ENCODE data around the gene PER1. TPM values are rescaled to one million over a fixed set of nuclear protein-coding genes. Genes with fewer than 3 reads are reported as not detected.

The PER1 gene
- total and polyA plus RNA-seq, 4 donors, result 93.5 to 238 (median 129) TPM

GRCh38 chr17:8156246-8156992, 4.2 kb upstream of the PER1 start:
- Histone ChIP-seq H3K27ac (ENCODE audit: low read depth in 1 of 2, low read length in 1 of 2) (peak overlapping the region; percentile 95 to 100), H3K36me3 (ENCODE audit: control insufficient read depth in 4 of 4, insufficient read depth in 4 of 4, low read length in 4 of 4) (peaks cover 3 to 15% (median 15%) of the 10 kb centered on the region in 4 donors), H3K4me3 (peak overlapping the region; percentile 94), H3K4me1 (ENCODE audit: control insufficient read depth in 5 of 5, insufficient read depth in 5 of 5, low read length in 5 of 5) (peaks cover 5 to 56% (median 29%) of the 10 kb centered on the region in 5 donors), H3K9me3 (ENCODE audit: control insufficient read depth in 4 of 4, insufficient read depth in 3 of 4, low read length in 3 of 4) (no peaks in the 10 kb centered on the region), H3K27me3 (ENCODE audit: control insufficient read depth in 3 of 3, insufficient read depth in 3 of 3, low read length in 2 of 3) (no peaks in the 10 kb centered on the region), H3K9ac (ENCODE audit: insufficient read depth in 1 of 2, low read length in 2 of 2) (peak overlapping the region; percentile 99 to 100)
- 0 to 1% methylated on average over 59 of the region's 59 CpGs for WGBS, 2 donors
- TF ChIP-seq CTCF (IDR thresholded peaks at IDR 0.05; ENCODE audit: control extremely low read depth, extremely low read depth), result no peak
- DNase-seq (peak; percentile 100), ATAC-seq (ENCODE audit: insufficient read depth, low FRiP score) (peak; percentile 75)

GRCh38 chr17:8155996-8156245, 3.7 kb upstream of the PER1 start:
- Histone ChIP-seq H3K36me3 (ENCODE audit: control insufficient read depth in 4 of 4, insufficient read depth in 4 of 4, low read length in 4 of 4) (peaks cover under 1 to 14% (median 11%) of the 10 kb centered on the region in 4 donors), H3K4me1 (ENCODE audit: control insufficient read depth in 5 of 5, insufficient read depth in 5 of 5, low read length in 5 of 5) (peaks cover 5 to 56% (median 31%) of the 10 kb centered on the region in 5 donors), H3K4me3 (peak overlapping the region; percentile 94), H3K27me3 (ENCODE audit: control insufficient read depth in 3 of 3, insufficient read depth in 3 of 3, low read length in 2 of 3) (no peaks in the 10 kb centered on the region), H3K9me3 (ENCODE audit: control insufficient read depth in 4 of 4, insufficient read depth in 3 of 4, low read length in 3 of 4) (no peaks in the 10 kb centered on the region), H3K27ac (ENCODE audit: low read depth in 1 of 2, low read length in 1 of 2) (peak overlapping the region; percentile 89 to 100), H3K9ac (ENCODE audit: insufficient read depth in 1 of 2, low read length in 2 of 2) (peak overlapping the region; percentile 99 to 100)
- ATAC-seq (ENCODE audit: insufficient read depth, low FRiP score), result no peak
- TF ChIP-seq CTCF (IDR thresholded peaks at IDR 0.05; ENCODE audit: control extremely low read depth, extremely low read depth), result no peak
- no peak for DNase-seq
- 1 to 3% methylated on average over 11 of the region's 11 CpGs for WGBS, 2 donors

- peak in 2 of 3 donors; percentile 50 to 51 for DNase-seq
- no peaks in the 10 kb centered on the region for H3K27me3 ChIP-seq (ENCODE audit: control insufficient read depth in 3 of 3, insufficient read depth in 3 of 3, low read length in 2 of 3)
- H3K4me1 ChIP-seq (ENCODE audit: control insufficient read depth in 5 of 5, insufficient read depth in 5 of 5, low read length in 5 of 5), result peaks cover 5 to 58% (median 31%) of the 10 kb centered on the region in 5 donors
- no peaks in the 10 kb centered on the region for H3K9me3 ChIP-seq (ENCODE audit: control insufficient read depth in 4 of 4, insufficient read depth in 3 of 4, low read length in 3 of 4)
- peak overlapping the region; percentile 99 to 100 for H3K9ac ChIP-seq (ENCODE audit: insufficient read depth in 1 of 2, low read length in 2 of 2)
- H3K27ac ChIP-seq (ENCODE audit: low read depth in 1 of 2, low read length in 1 of 2), result peak overlapping the region; percentile 89 to 100
- 26 to 52% methylated on average over 14 of the region's 14 CpGs for WGBS, 2 donors
- TF ChIP-seq CTCF (IDR thresholded peaks at IDR 0.05; ENCODE audit: control extremely low read depth, extremely low read depth), result no peak
- no peak for ATAC-seq (ENCODE audit: insufficient read depth, low FRiP score)
- peak overlapping the region; percentile 94 for H3K4me3 ChIP-seq
- peaks cover 0 to 14% (median 9%) of the 10 kb centered on the region in 4 donors for H3K36me3 ChIP-seq (ENCODE audit: control insufficient read depth in 4 of 4, insufficient read depth in 4 of 4, low read length in 4 of 4)
Measured at GRCh38 chr17:8155231-8155995, 3.2 kb upstream of the PER1 start.

Data from lung (tissue), 12 donors.